H1 (cell line): Measurements from ENCODE around the gene TYW5. TPM values are rescaled to one million over a fixed set of nuclear protein-coding genes. Genes with fewer than 3 reads are reported as not detected.

Experiments
- CTCF ChIA-PET: fragments of 300-600 bp; sonication (Branson Sonifier 250); formaldehyde crosslinking; loops from one replicate; lab custom pipeline; 2021; ENCODE audit not compliant: partially characterized antibody; lab: Charles Lee
- POLR2A ChIA-PET: fragments of 300-600 bp; sonication (Branson Sonifier 250); formaldehyde crosslinking; loops from one replicate; lab custom pipeline; 2021; ENCODE audit warnings: inconsistent platforms; ENCODE audit not compliant: partially characterized antibody; lab: Charles Lee
- DNase-seq, 2 experiments: peaks; one replicate each; pipeline versions ENCODE4 v3.0.0 to v3.0.0-alpha.2; 2010 to 2022; ENCODE audit warnings: low spot score in 2 of 2, low read depth in 1 of 2, mixed read lengths in 1 of 2
- FAIRE-seq: peaks from 2 replicates; lab custom pipeline; 2011; peaks lifted over from hg19 to GRCh38; lab: Jason Lieb, UNC
- H2AFZ ChIP-seq: 2 replicates; pipeline ENCODE4 v1.8.1; 2012; ENCODE audit warnings: low read length, inconsistent platforms
- H2AK5ac ChIP-seq: 2 replicates; pipeline ENCODE4 v1.6.1; 2013; ENCODE audit warnings: low read depth, low read length
- H2BK120ac ChIP-seq: replicated peaks from 2 replicates; pipeline ENCODE3; 2013; ENCODE audit warnings: low read depth, low read length, inconsistent platforms
- H2BK12ac ChIP-seq: 2 replicates; pipeline ENCODE4 v1.6.1; 2013; ENCODE audit warnings: low read depth, low read length
- H2BK15ac ChIP-seq: 2 replicates; pipeline ENCODE4 v1.6.1; 2013; ENCODE audit warnings: low read length
- H2BK20ac ChIP-seq: 2 replicates; pipeline ENCODE4 v1.6.1; 2013; ENCODE audit warnings: low read length
- H2BK5ac ChIP-seq: 2 replicates; pipeline ENCODE4 v1.6.1; 2013; ENCODE audit warnings: low read depth, low read length
- H3K14ac ChIP-seq: 2 replicates; pipeline ENCODE4 v1.6.1; 2013; ENCODE audit warnings: inconsistent platforms; ENCODE audit not compliant: insufficient read length
- H3K18ac ChIP-seq: 2 replicates; pipeline ENCODE4 v1.6.1; 2013; ENCODE audit warnings: low read length; ENCODE audit errors: extremely low read depth
- H3K23ac ChIP-seq: 2 replicates; pipeline ENCODE4 v1.6.1; 2013; ENCODE audit warnings: inconsistent platforms; ENCODE audit not compliant: insufficient read length
- H3K23me2 ChIP-seq: 2 replicates; pipeline ENCODE4 v1.6.1; 2013; ENCODE audit warnings: low read depth, low read length
- H3K27ac ChIP-seq: 2 replicates; pipeline ENCODE4 v1.6.1; 2011; ENCODE audit warnings: low read depth, low read length, inconsistent platforms
- H3K27me3 ChIP-seq, 4 experiments: replicated peaks in 1 of 4; 1 replicate in 1 of 4; 2 replicates in 3 of 4; pipeline versions ENCODE4 v1.6.1 to v1.8.1; 2011 to 2013; ENCODE audit warnings: low read length in 3 of 4, mild to moderate bottlenecking in 3 of 4, inconsistent platforms in 2 of 4, mixed read lengths in 2 of 4, moderate library complexity in 1 of 4; ENCODE audit not compliant: control insufficient read depth in 3 of 4, insufficient read depth in 3 of 4; ENCODE audit errors: extremely low read depth in 1 of 4
- H3K36me3 ChIP-seq, 4 experiments: 2 replicates each; pipeline versions ENCODE4 v1.6.1 to v1.8.1; 2011 to 2013; ENCODE audit warnings: mild to moderate bottlenecking in 4 of 4, low read length in 3 of 4, moderate library complexity in 2 of 4, control low read depth in 1 of 4, inconsistent platforms in 1 of 4; ENCODE audit not compliant: insufficient read depth in 4 of 4, control insufficient read depth in 2 of 4
- H3K4ac ChIP-seq: replicated peaks from 2 replicates; pipeline ENCODE3; 2013; ENCODE audit warnings: low read length, low read depth, mixed read lengths, inconsistent platforms; ENCODE audit not compliant: insufficient read length
- H3K4me1 ChIP-seq, 4 experiments: replicated peaks in 1 of 4; 1 replicate in 1 of 4; 2 replicates in 3 of 4; pipeline versions ENCODE4 v1.6.1 to v1.8.1; 2011 to 2013; ENCODE audit warnings: low read length in 3 of 4, inconsistent platforms in 2 of 4, mixed read lengths in 1 of 4; ENCODE audit not compliant: insufficient read depth in 4 of 4, control insufficient read depth in 3 of 4
- H3K4me2 ChIP-seq, 2 experiments: 2 replicates each; pipeline versions ENCODE4 v1.6.1 to v1.8.1; 2011 to 2013; ENCODE audit warnings: low read depth in 2 of 2, low read length in 2 of 2, control low read depth in 1 of 2, inconsistent platforms in 1 of 2, mild to moderate bottlenecking in 1 of 2; ENCODE audit not compliant: insufficient read depth in 1 of 2
- H3K4me3 ChIP-seq, 4 experiments: fragments of 200-600, 300-600 bp in 1 of 4; sonication (generic), shearing (Covaris generic), sonication (Bioruptor Twin) in 1 of 4; 2 replicates each; pipeline versions ENCODE4 v1.5.1 to v1.8.1; 2011 to 2016; ENCODE audit warnings: low read length in 4 of 4, low read depth in 3 of 4, control low read depth in 2 of 4, inconsistent platforms in 2 of 4, mild to moderate bottlenecking in 2 of 4, mixed read lengths in 1 of 4, moderate library complexity in 1 of 4; ENCODE audit not compliant: insufficient read depth in 2 of 4; ENCODE audit errors: extremely low read depth in 1 of 4
- H3K56ac ChIP-seq: replicated peaks from 2 replicates; pipeline ENCODE3; 2013; ENCODE audit warnings: low read depth, mild to moderate bottlenecking, mixed read lengths, low read length, inconsistent platforms; ENCODE audit not compliant: insufficient read length
- H3K79me1 ChIP-seq: 2 replicates; pipeline ENCODE4 v1.6.1; 2013; ENCODE audit warnings: low read depth, low read length, control low read depth
- H3K79me2 ChIP-seq, 2 experiments: 2 replicates each; pipeline versions ENCODE4 v1.6.1 to v1.8.1; 2012 to 2013; ENCODE audit warnings: low read length in 2 of 2, mild to moderate bottlenecking in 2 of 2, inconsistent platforms in 1 of 2; ENCODE audit not compliant: insufficient read depth in 2 of 2, control insufficient read depth in 1 of 2
- H3K9ac ChIP-seq, 4 experiments: replicated peaks in 1 of 4; 1 replicate in 1 of 4; 2 replicates in 3 of 4; pipeline versions ENCODE4 v1.6.1 to v1.8.1; 2011 to 2013; ENCODE audit warnings: low read depth in 3 of 4, low read length in 3 of 4, control low read depth in 2 of 4, mild to moderate bottlenecking in 2 of 4, moderate library complexity in 2 of 4, inconsistent platforms in 1 of 4; ENCODE audit errors: extremely low read depth in 1 of 4
- H3K9me3 ChIP-seq, 2 experiments: 2 replicates each; pipeline versions ENCODE4 v1.6.1 to v1.8.1; 2012 to 2013; ENCODE audit warnings: mild to moderate bottlenecking in 2 of 2, moderate library complexity in 2 of 2, control low read depth in 1 of 2, inconsistent platforms in 1 of 2, low read depth in 1 of 2, low read length in 1 of 2, mixed read lengths in 1 of 2; ENCODE audit not compliant: insufficient read depth in 2 of 2
- H4K20me1 ChIP-seq, 2 experiments: replicated peaks in 1 of 2; 2 replicates each; pipeline versions ENCODE3 to v1.8.1; 2011 to 2013; ENCODE audit warnings: inconsistent platforms in 2 of 2, low read length in 2 of 2, mild to moderate bottlenecking in 1 of 2; ENCODE audit not compliant: insufficient read depth in 2 of 2, control insufficient read depth in 1 of 2
- H4K5ac ChIP-seq: 2 replicates; pipeline ENCODE4 v1.6.1; 2013; ENCODE audit warnings: low read length, low read depth, mixed read lengths, inconsistent platforms; ENCODE audit not compliant: insufficient read length
- H4K8ac ChIP-seq: 2 replicates; pipeline ENCODE4 v1.8.0; 2013; ENCODE audit warnings: mild to moderate bottlenecking, moderate library complexity, low read length, inconsistent platforms; ENCODE audit not compliant: insufficient read depth; ENCODE audit errors: extremely low read depth
- H4K91ac ChIP-seq: replicated peaks from 2 replicates; pipeline ENCODE3; 2013; ENCODE audit warnings: low read length, mixed read lengths, inconsistent platforms; ENCODE audit not compliant: insufficient read length
- EP300 ChIP-seq, 2 experiments: IDR thresholded peaks; 1 replicate in 1 of 2; 2 replicates in 1 of 2; pipeline ENCODE4 v1.6.1; 2011 to 2012; ENCODE audit warnings: low read depth in 2 of 2, low read length in 2 of 2, mild to moderate bottlenecking in 2 of 2, borderline replicate concordance in 1 of 2, inconsistent platforms in 1 of 2, moderate library complexity in 1 of 2
- WGBS, 2 experiments: shearing (Covaris generic) in 1 of 2; methylation state at CpG; one replicate each; pipeline versions ENCODE4 v1.1.6 to v1.1.7; 2013 to 2015; ENCODE audit warnings: low lambda C conversion rate in 2 of 2, mixed read lengths in 2 of 2, inconsistent platforms in 1 of 2, low coverage in 1 of 2, missing lambda C conversion rate in 1 of 2; ENCODE audit not compliant: insufficient replicate concordance in 2 of 2, insufficient coverage in 1 of 2, insufficient read length in 1 of 2; ENCODE audit errors: extremely low coverage in 1 of 2, missing lambda C conversion rate in 1 of 2; 5-methylcytosine and 5-hydroxymethylcytosine counted together
- polyA plus RNA-seq, 7 experiments: library from polyadenylated mRNA; depleted of rRNA in 3 of 7; stranded (reverse) in 5 of 7; unstranded in 2 of 7; fragments of >200 nt in 5 of 7; fragments of 200-250 nt in 2 of 7; gene quantifications; 1 replicate in 5 of 7; 2 replicates in 1 of 7; 4 replicates in 1 of 7; pipeline versions ENCODE4 v1.2.1 to v1.2.3, GENCODE V29; 2011 to 2013; ENCODE audit warnings: missing spikeins in 2 of 7, mixed read lengths in 2 of 7
- total RNA-seq: library from RNA; stranded (reverse); fragmentation: NEBNext Ultra II Directional; extraction: Animal tissue kit (Norgen Biotek cat#: 25700); gene quantifications from 2 replicates; pipeline ENCODE4 v1.2.1, GENCODE V29; 2021

TYW5 gene
- total and polyA plus RNA-seq, 2 of the 8 experiments (the other 6 are each of a cell fraction or from before 2014, with no cell fraction given) = 5.4 to 11.3 TPM

DNA sequence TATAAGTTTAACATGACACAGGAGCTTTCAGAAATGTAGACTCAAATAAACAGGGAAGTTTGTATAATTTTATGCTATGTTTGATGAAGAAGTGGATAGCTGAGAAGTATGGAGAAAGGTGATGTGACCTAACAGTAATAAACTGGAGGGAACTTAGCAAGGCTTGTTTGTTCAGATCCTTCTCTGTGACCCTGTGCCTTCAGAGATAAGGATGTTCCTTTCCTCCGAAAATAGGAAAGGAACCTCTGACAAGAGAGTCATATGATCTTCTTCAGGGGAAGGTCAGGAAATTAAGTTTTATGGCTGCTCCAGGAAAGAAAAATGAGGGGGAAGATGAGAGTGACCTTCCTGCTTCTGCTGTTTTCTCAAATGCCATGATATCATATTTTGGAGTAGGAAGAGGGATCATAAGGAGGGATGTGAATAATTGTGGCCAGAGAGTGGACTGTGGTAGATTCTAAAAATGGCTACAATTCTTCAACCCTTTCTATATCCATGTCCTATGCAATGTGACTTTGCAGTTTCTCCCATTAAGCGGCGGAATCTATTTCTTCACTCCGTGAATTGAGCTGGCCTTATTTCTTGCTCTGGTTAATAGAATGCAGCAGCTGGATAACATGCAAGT, 52.7 kb downstream of the TYW5 start:
- no peak overlapping the region for H2BK12ac ChIP-seq
- H3K9me3 ChIP-seq = no peaks in the 10 kb centered on the region
- H2BK20ac ChIP-seq = no peak overlapping the region
- H3K27ac ChIP-seq = no peak overlapping the region
- H3K4ac ChIP-seq = no peak overlapping the region
- H3K4me3 ChIP-seq = no peak overlapping the region
- H3K18ac ChIP-seq = no peak overlapping the region
- H3K23me2 ChIP-seq = no peaks in the 10 kb centered on the region
- no peak overlapping the region for H3K14ac ChIP-seq
- no peaks in the 10 kb centered on the region for H4K20me1 ChIP-seq
- ChIA-PET CTCF (interaction anchor here (0.9 to 2.3 kb wide), 3 partner anchors 10 to 163 kb away, joined by 3 to 7 read pairs (median 3); no protein-coding TSS in a partner anchor), POLR2A (interaction anchor here (2.7 kb wide), 1 partner anchor 8 kb away, joined by 14 read pairs; the partner anchor contains the start of gene C2orf69)
- TF ChIP-seq EP300 (IDR thresholded peaks at IDR 0.05; ENCODE audit: borderline replicate concordance in 1 of 2, low read depth in 2 of 2, low read length in 2 of 2) = no peak
- H2BK5ac ChIP-seq = no peak overlapping the region
- no peak overlapping the region for H2AK5ac ChIP-seq
- H3K4me1 ChIP-seq = no peaks in the 10 kb centered on the region
- no peak overlapping the region for H4K91ac ChIP-seq
- H2AFZ ChIP-seq = no peak overlapping the region
- H3K79me2 ChIP-seq = no peaks in the 10 kb centered on the region
- no peak for DNase-seq
- H3K27me3 ChIP-seq = no peaks in the 10 kb centered on the region
- no peak overlapping the region for H3K23ac ChIP-seq
- H3K9ac ChIP-seq = no peak overlapping the region
- no peaks in the 10 kb centered on the region for H3K79me1 ChIP-seq
- no peak overlapping the region for H2BK15ac ChIP-seq
- H4K8ac ChIP-seq = no peak overlapping the region
- WGBS, 2 experiments = 97% methylated on average over 4 of the region's 4 CpGs; no CpG with 5 or more reads in 1 of the 2 experiments
- H2BK120ac ChIP-seq = no peak overlapping the region
- H3K4me2 ChIP-seq = no peak overlapping the region
- H3K36me3 ChIP-seq = no peaks in the 10 kb centered on the region
- no peak for FAIRE-seq
- H3K56ac ChIP-seq = no peak overlapping the region
- H4K5ac ChIP-seq = no peak overlapping the region
